MG63 (cell line): ENCODE results near the gene DEPDC5. TPM values are rescaled to one million over a fixed set of nuclear protein-coding genes. Genes with fewer than 3 reads are reported as not detected.
"Not testable (repeated sequence)": the region's sequence is repeated elsewhere in the genome, so short reads cannot be mapped to it uniquely, and the experiment has no call there.

Experiments
- DNase-seq: peaks from one replicate; pipeline ENCODE4 v3.0.0-alpha.2; 2020
- H3K27me3 ChIP-seq: fragments of 250-450 bp; sonication (Bioruptor Pico); 2 replicates; pipeline ENCODE4 v1.5.1; 2020; ENCODE audit warnings: mild to moderate bottlenecking, moderate library complexity
- H3K36me3 ChIP-seq: fragments of 250-450 bp; sonication (Bioruptor Pico); 2 replicates; pipeline ENCODE4 v1.5.1; 2020; ENCODE audit warnings: mild to moderate bottlenecking, moderate library complexity
- H3K4me3 ChIP-seq: fragments of 250-450 bp; sonication (Bioruptor Pico); 2 replicates; pipeline ENCODE4 v1.5.1; 2020; ENCODE audit warnings: mild to moderate bottlenecking, moderate library complexity
- H3K9me3 ChIP-seq: fragments of 250-450 bp; sonication (Bioruptor Pico); 2 replicates; pipeline ENCODE4 v1.5.1; 2020; ENCODE audit warnings: mild to moderate bottlenecking, moderate library complexity
- total RNA-seq: library from RNA; depleted of rRNA; stranded (reverse); fragments of >200 nt; shearing (Covaris generic); gene quantifications from 2 replicates; pipeline ENCODE4 v1.2.3, GENCODE V29; 2014; ENCODE audit warnings: low replicate concordance

Gene DEPDC5
- total RNA-seq, 1 experiment from 2014 or later = 7.5 TPM

GRCh38 chr22:31789803-31790202 is 36.0 kb downstream of the DEPDC5 start:
- Histone ChIP-seq H3K27me3 (no peaks in the 10 kb centered on the region), H3K4me3 (no peak overlapping the region), H3K9me3 (no peaks in the 10 kb centered on the region), H3K36me3 (peaks cover 19% of the 10 kb centered on the region; the same call in 1 of the 2 replicates)
- DNase-seq = no peak

- Histone ChIP-seq H3K9me3 (no peaks in the 10 kb centered on the region), H3K27me3 (no peaks in the 10 kb centered on the region), H3K36me3 (peaks cover 15% of the 10 kb centered on the region; the same call in 1 of the 2 replicates), H3K4me3 (no peak overlapping the region)
- DNase-seq = no peak
Observed at GRCh38 chr22:31790240-31790639, 36.4 kb downstream of the DEPDC5 start.

GRCh38 chr22:31799358-31799757 is 45.5 kb downstream of the DEPDC5 start:
- H3K4me3 ChIP-seq, DNase-seq, H3K9me3 ChIP-seq, H3K27me3 ChIP-seq: not testable (repeated sequence)
- H3K36me3 ChIP-seq = peaks cover 29% of the 10 kb centered on the region

GRCh38 chr22:31800065-31800464 is 46.2 kb downstream of the DEPDC5 start:
- Histone ChIP-seq H3K36me3 (peaks cover 32% of the 10 kb centered on the region), H3K4me3 (no peak overlapping the region), H3K27me3 (no peaks in the 10 kb centered on the region), H3K9me3 (no peaks in the 10 kb centered on the region)
- no peak for DNase-seq

GRCh38 chr22:31800861-31801260 is 47.0 kb downstream of the DEPDC5 start:
- H3K9me3 ChIP-seq, H3K27me3 ChIP-seq, DNase-seq, H3K4me3 ChIP-seq: not testable (repeated sequence)
- peaks cover 34% of the 10 kb centered on the region for H3K36me3 ChIP-seq

GRCh38 chr22:31802575-31802974 is 48.8 kb downstream of the DEPDC5 start:
- Histone ChIP-seq H3K36me3 (peaks cover 46% of the 10 kb centered on the region), H3K4me3 (no peak overlapping the region), H3K9me3 (no peaks in the 10 kb centered on the region), H3K27me3 (no peaks in the 10 kb centered on the region)
- no peak for DNase-seq

- Histone ChIP-seq H3K4me3 (no peak overlapping the region), H3K27me3 (no peaks in the 10 kb centered on the region), H3K9me3 (no peaks in the 10 kb centered on the region), H3K36me3 (peaks cover 33% of the 10 kb centered on the region)
- DNase-seq = no peak
Observed at GRCh38 chr22:31806751-31807150, 52.9 kb downstream of the DEPDC5 start.

GRCh38 chr22:31812977-31813605 is 59.3 kb downstream of the DEPDC5 start:
- no peak for DNase-seq
- Histone ChIP-seq H3K27me3 (no peaks in the 10 kb centered on the region), H3K36me3 (peaks cover 31% of the 10 kb centered on the region), H3K4me3 (no peak overlapping the region), H3K9me3 (no peaks in the 10 kb centered on the region)

- peaks cover 38% of the 10 kb centered on the region for H3K36me3 ChIP-seq
- DNase-seq, H3K9me3 ChIP-seq, H3K27me3 ChIP-seq, H3K4me3 ChIP-seq: not testable (repeated sequence)
Observed at GRCh38 chr22:31813898-31814297, 60.1 kb downstream of the DEPDC5 start.

GRCh38 chr22:31814942-31815341 is 61.1 kb downstream of the DEPDC5 start:
- no peak overlapping the region for H3K4me3 ChIP-seq
- peaks cover 45% of the 10 kb centered on the region for H3K36me3 ChIP-seq
- DNase-seq = no peak
- H3K27me3 ChIP-seq = no peaks in the 10 kb centered on the region
- H3K9me3 ChIP-seq = no peaks in the 10 kb centered on the region

- not testable (repeated sequence) for H3K9me3 ChIP-seq, H3K4me3 ChIP-seq, DNase-seq, H3K27me3 ChIP-seq
- peaks cover 45% of the 10 kb centered on the region for H3K36me3 ChIP-seq
Observed at GRCh38 chr22:31815383-31815814, 61.6 kb downstream of the DEPDC5 start.

GRCh38 chr22:31816750-31817149 is 62.9 kb downstream of the DEPDC5 start:
- Histone ChIP-seq H3K9me3 (no peaks in the 10 kb centered on the region), H3K27me3 (no peaks in the 10 kb centered on the region), H3K4me3 (no peak overlapping the region), H3K36me3 (peaks cover 46% of the 10 kb centered on the region)
- DNase-seq = no peak

- H3K27me3 ChIP-seq = no peaks in the 10 kb centered on the region
- H3K9me3 ChIP-seq = no peaks in the 10 kb centered on the region
- H3K4me3 ChIP-seq = no peak overlapping the region
- DNase-seq = no peak
- H3K36me3 ChIP-seq = peaks cover 53% of the 10 kb centered on the region
Observed at GRCh38 chr22:31818481-31819392, 64.9 kb downstream of the DEPDC5 start.

- no peaks in the 10 kb centered on the region for H3K9me3 ChIP-seq
- H3K4me3 ChIP-seq = no peak overlapping the region
- no peak for DNase-seq
- H3K27me3 ChIP-seq = no peaks in the 10 kb centered on the region
- peaks cover 45% of the 10 kb centered on the region for H3K36me3 ChIP-seq
Observed at GRCh38 chr22:31820655-31821054, 66.8 kb downstream of the DEPDC5 start.

- DNase-seq = no peak
- Histone ChIP-seq H3K4me3 (no peak overlapping the region), H3K27me3 (no peaks in the 10 kb centered on the region), H3K9me3 (no peaks in the 10 kb centered on the region), H3K36me3 (peaks cover 39% of the 10 kb centered on the region)
Observed at GRCh38 chr22:31821572-31821971, 67.8 kb downstream of the DEPDC5 start.

- H3K27me3 ChIP-seq = no peaks in the 10 kb centered on the region
- DNase-seq = no peak
- H3K36me3 ChIP-seq = peaks cover 32% of the 10 kb centered on the region
- no peaks in the 10 kb centered on the region for H3K9me3 ChIP-seq
- H3K4me3 ChIP-seq = no peak overlapping the region
Observed at GRCh38 chr22:31822523-31822922, 68.7 kb downstream of the DEPDC5 start.

- Histone ChIP-seq H3K9me3 (no peaks in the 10 kb centered on the region), H3K4me3 (no peak overlapping the region), H3K27me3 (no peaks in the 10 kb centered on the region), H3K36me3 (peaks cover 21% of the 10 kb centered on the region; the same call in 1 of the 2 replicates)
- DNase-seq = no peak
Observed at GRCh38 chr22:31825513-31825912, 71.7 kb downstream of the DEPDC5 start.
